Osteocyte (in vitro differentiated cells): ENCODE measurements around the gene SP4. TPM values are rescaled to one million over a fixed set of nuclear protein-coding genes. Genes with fewer than 3 reads are reported as not detected.

ENCODE experiments used
- DNase-seq: peaks from one replicate; pipeline ENCODE4 v3.0.0; 2021; ENCODE audit warnings: mixed read lengths; ENCODE audit not compliant: unreplicated experiment; ENCODE audit errors: extremely low spot score
- H3K27ac Mint-ChIP-seq: one replicate; pipeline ENCODE4 v1.8.0; 2021; ENCODE audit warnings: mild to moderate bottlenecking, mixed read lengths; ENCODE audit not compliant: unreplicated experiment
- H3K27me3 Mint-ChIP-seq: one replicate; pipeline ENCODE4 v1.8.0; 2021; ENCODE audit warnings: mixed read lengths; ENCODE audit not compliant: unreplicated experiment
- H3K36me3 Mint-ChIP-seq: one replicate; pipeline ENCODE4 v1.8.0; 2021; ENCODE audit warnings: mixed read lengths; ENCODE audit not compliant: unreplicated experiment
- H3K4me1 Mint-ChIP-seq: one replicate; pipeline ENCODE4 v1.8.0; 2021; ENCODE audit warnings: mixed read lengths; ENCODE audit not compliant: unreplicated experiment
- H3K4me3 Mint-ChIP-seq: one replicate; pipeline ENCODE4 v1.8.0; 2021; ENCODE audit warnings: mild to moderate bottlenecking, moderate library complexity, mixed read lengths; ENCODE audit not compliant: unreplicated experiment
- H3K9me3 Mint-ChIP-seq: one replicate; pipeline ENCODE4 v1.8.0; 2021; ENCODE audit warnings: mixed read lengths; ENCODE audit not compliant: unreplicated experiment
- microRNA-seq: library from miRNA; unstranded; fragments of <30 nt; microRNA quantifications from one replicate; pipeline ENCODE4 v1.1.0, GENCODE V29; 2020; ENCODE audit not compliant: unreplicated experiment
- total RNA-seq: library from RNA; stranded (reverse); gene quantifications from 2 replicates; pipeline ENCODE4 v1.2.1, GENCODE V29; 2021
- TF ChIP-seq, protein P1 (sequence below): fragments of 200-600 bp; sonication (generic); IDR thresholded peaks from 2 replicates; pipeline ENCODE4 v1.5.0; 2021; ENCODE audit warnings: antibody characterized with exemption, mild to moderate bottlenecking, moderate library complexity

The SP4 gene
- total RNA-seq, 1 donor from 2014 or later = 6.4 TPM

DNA sequence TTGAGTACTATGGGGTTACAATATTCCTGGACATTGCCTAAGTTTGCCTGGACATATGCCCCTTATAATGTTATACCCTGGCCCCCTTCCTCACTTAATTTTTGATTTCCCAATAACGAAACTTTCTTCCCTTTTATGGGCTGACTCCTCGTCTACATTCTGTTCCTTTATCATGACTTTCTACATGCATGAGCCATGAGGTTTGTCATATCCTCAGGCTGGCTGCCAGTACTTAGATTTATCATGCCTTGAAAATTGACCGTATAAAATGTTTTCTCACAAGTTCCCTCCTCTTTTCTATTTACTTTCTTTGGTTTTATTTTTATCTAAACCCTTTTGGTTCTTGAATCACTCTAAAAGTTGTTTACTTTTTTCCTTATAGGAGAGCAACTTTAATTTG lies 119.6 kb downstream of the SP4 start:
- TF ChIP-seq, protein P1, sequence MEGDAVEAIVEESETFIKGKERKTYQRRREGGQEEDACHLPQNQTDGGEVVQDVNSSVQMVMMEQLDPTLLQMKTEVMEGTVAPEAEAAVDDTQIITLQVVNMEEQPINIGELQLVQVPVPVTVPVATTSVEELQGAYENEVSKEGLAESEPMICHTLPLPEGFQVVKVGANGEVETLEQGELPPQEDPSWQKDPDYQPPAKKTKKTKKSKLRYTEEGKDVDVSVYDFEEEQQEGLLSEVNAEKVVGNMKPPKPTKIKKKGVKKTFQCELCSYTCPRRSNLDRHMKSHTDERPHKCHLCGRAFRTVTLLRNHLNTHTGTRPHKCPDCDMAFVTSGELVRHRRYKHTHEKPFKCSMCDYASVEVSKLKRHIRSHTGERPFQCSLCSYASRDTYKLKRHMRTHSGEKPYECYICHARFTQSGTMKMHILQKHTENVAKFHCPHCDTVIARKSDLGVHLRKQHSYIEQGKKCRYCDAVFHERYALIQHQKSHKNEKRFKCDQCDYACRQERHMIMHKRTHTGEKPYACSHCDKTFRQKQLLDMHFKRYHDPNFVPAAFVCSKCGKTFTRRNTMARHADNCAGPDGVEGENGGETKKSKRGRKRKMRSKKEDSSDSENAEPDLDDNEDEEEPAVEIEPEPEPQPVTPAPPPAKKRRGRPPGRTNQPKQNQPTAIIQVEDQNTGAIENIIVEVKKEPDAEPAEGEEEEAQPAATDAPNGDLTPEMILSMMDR = no peak
- Mint-ChIP-seq H3K27me3 (peaks cover 38% of the 10 kb centered on the region), H3K27ac (no peak overlapping the region), H3K36me3 (no peaks in the 10 kb centered on the region), H3K4me1 (peaks cover 6% of the 10 kb centered on the region), H3K4me3 (no peak overlapping the region), H3K9me3 (no peaks in the 10 kb centered on the region)
- no peak for DNase-seq

DNA sequence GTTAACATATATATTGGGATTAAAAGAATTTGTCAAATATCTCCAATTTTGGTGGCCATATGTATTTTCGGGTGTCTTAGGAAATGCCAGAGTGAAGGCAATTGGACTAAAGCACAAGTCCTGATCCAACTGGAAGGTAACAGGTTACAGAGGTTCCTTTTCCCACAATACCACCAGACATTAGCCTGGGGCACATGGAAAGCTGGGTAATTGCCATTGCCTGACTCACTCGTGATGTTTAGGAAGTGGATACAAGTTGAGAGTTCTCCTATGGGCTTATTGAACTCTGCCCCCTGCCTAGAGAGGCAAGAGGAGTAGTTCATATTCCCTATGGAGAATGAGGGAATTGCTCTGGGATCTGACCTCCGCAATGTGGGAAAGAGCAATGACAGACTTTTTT lies 120.6 kb downstream of the SP4 start:
- no peak overlapping the region for H3K4me3 Mint-ChIP-seq
- peaks cover 31% of the 10 kb centered on the region for H3K27me3 Mint-ChIP-seq
- no peaks in the 10 kb centered on the region for H3K36me3 Mint-ChIP-seq
- TF ChIP-seq, protein P1 = no peak
- no peak overlapping the region for H3K27ac Mint-ChIP-seq
- H3K4me1 Mint-ChIP-seq = peaks cover 2% of the 10 kb centered on the region
- DNase-seq = no peak
- no peaks in the 10 kb centered on the region for H3K9me3 Mint-ChIP-seq

DNA sequence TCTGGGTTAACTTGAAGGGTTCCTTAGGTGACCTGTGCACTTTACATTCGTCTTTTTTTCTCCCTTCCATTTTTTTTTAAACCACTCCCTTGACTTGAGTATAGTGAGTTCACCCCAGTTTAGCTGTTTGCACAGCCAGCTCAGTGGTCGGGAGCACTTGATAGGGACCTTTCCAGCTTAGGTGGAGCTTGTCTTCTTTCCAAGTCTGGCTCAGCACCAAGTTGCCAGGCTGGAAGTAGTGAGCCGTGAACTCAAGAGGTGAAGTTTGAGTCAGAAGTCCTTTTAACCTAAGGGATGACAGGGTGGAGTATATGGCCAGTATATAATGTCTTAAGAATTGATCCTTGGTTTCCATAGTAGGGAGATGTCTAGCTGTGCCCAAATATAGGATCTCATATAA lies 122.2 kb downstream of the SP4 start:
- TF ChIP-seq, protein P1 = no peak
- no peak for DNase-seq
- H3K4me3 Mint-ChIP-seq = no peak overlapping the region
- no peak overlapping the region for H3K27ac Mint-ChIP-seq
- no peaks in the 10 kb centered on the region for H3K4me1 Mint-ChIP-seq
- H3K36me3 Mint-ChIP-seq = no peaks in the 10 kb centered on the region
- H3K27me3 Mint-ChIP-seq = peaks cover 17% of the 10 kb centered on the region
- no peaks in the 10 kb centered on the region for H3K9me3 Mint-ChIP-seq

DNA sequence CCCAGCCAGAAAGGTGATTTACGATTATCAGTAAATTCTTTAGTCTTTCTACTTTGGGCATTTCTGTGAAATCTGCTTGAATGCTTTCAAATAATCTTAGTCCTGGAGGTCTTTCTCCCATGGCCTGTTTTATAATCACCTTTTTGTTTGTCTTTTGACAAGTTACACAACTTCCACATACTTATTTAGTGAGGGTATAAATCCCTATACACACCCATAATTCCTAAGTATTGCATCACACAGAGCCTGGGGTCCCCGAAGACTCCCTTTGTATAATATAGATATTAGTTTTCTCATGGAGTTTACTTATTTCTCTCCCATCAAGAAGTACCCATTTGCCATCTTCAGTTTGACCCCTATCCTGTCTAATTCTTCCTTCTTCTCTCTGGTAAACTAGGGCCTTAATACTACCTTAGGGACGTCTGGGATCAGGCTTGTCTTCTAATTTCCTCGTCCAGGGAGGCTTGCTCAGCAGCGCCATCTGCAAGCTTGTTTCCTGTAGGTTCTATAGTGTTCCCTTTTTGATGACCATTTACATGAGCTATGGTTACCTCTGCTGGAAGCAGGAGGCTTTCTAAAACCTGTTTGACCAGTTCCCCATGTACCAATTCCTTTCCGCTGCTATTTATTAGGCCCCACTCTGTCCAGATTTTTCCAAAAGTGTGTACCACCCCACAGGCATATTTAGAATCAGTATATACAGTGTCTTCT lies 123.1 kb downstream of the SP4 start:
- Mint-ChIP-seq H3K36me3 (no peaks in the 10 kb centered on the region), H3K4me1 (no peaks in the 10 kb centered on the region), H3K4me3 (no peak overlapping the region), H3K9me3 (no peaks in the 10 kb centered on the region), H3K27ac (no peak overlapping the region), H3K27me3 (peaks cover 8% of the 10 kb centered on the region)
- DNase-seq = no peak
- TF ChIP-seq, protein P1 = no peak

DNA sequence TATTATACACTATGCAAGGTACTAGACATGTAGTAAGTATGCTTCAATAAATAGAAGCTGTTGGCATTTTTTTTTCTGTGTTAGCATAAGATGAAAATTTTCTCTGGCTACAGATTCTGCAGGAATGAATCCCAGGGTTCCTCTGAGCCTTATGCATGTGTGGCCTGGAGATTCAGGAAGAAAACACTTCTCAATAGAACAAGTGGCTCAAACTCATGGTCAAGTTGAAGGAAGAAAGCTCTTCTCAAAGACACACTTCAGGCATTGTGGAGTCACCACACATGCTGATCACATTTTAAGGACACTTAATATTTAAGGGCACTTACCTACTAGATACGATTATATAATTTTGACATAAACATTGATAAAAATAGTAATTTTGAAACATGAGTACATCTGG lies 134.5 kb downstream of the SP4 start:
- H3K4me1 Mint-ChIP-seq = no peaks in the 10 kb centered on the region
- H3K36me3 Mint-ChIP-seq = no peaks in the 10 kb centered on the region
- TF ChIP-seq, protein P1 = no peak

More for the DNA sequence above, 134.5 kb downstream of the SP4 start:
- H3K4me3 Mint-ChIP-seq = no peak overlapping the region
- peaks cover 6% of the 10 kb centered on the region for H3K27me3 Mint-ChIP-seq
- DNase-seq = no peak
- H3K9me3 Mint-ChIP-seq = no peaks in the 10 kb centered on the region
- H3K27ac Mint-ChIP-seq = no peak overlapping the region

Small RNA genes within 50 kb of the gene (microRNA-seq; reads per million reads assigned to microRNA genes)
- gene MIR1183 = not detected

Other genes with a start within 250 kb of the SP4 start
- not detected in 2 replicates for gene DNAH11, start 115.0 kb downstream of the SP4 start, total RNA-seq